ENCODE measurements around the gene MRC2.

The MRC2 gene

GRCh38 chr17:62704381-62704971 is 77.0 kb downstream of the MRC2 start:
- no peak for DNase-seq

GRCh38 chr17:62705156-62705777 is 77.8 kb downstream of the MRC2 start:
- no peak for DNase-seq

- DNase-seq, result no peak
Observed at GRCh38 chr17:62705778-62706597, 78.5 kb downstream of the MRC2 start.

- no peak for DNase-seq
Observed at GRCh38 chr17:62706598-62707424, 79.3 kb downstream of the MRC2 start.

- no peak for DNase-seq
Observed at GRCh38 chr17:62707425-62707739, 79.9 kb downstream of the MRC2 start.

- no peak for DNase-seq
Observed at GRCh38 chr17:62708587-62708986, 81.1 kb downstream of the MRC2 start.

- DNase-seq, result no peak
Observed at GRCh38 chr17:62712171-62712581, 84.7 kb downstream of the MRC2 start.

GRCh38 chr17:62713086-62713881 is 85.8 kb downstream of the MRC2 start:
- DNase-seq, result no peak

GRCh38 chr17:62714016-62714777 is 86.7 kb downstream of the MRC2 start:
- peak; percentile 81 for DNase-seq

GRCh38 chr17:62715882-62716390 is 88.5 kb downstream of the MRC2 start:
- no peak for DNase-seq

- DNase-seq, result no peak
Observed at GRCh38 chr17:62716834-62717588, 89.5 kb downstream of the MRC2 start.

GRCh38 chr17:62717589-62717855 is 90.1 kb downstream of the MRC2 start:
- no peak for DNase-seq

- DNase-seq, result no peak
Observed at GRCh38 chr17:62717889-62718288, 90.4 kb downstream of the MRC2 start.

- no peak for DNase-seq
Observed at GRCh38 chr17:62718429-62718828, 91.0 kb downstream of the MRC2 start.

GRCh38 chr17:62719586-62719985 is 92.1 kb downstream of the MRC2 start:
- DNase-seq, result no peak

- DNase-seq, result peak; percentile 22
Observed at GRCh38 chr17:62720126-62720850, 92.8 kb downstream of the MRC2 start.

GRCh38 chr17:62722625-62723024 is 95.2 kb downstream of the MRC2 start:
- DNase-seq, result no peak

GRCh38 chr17:62723842-62724241 is 96.4 kb downstream of the MRC2 start:
- DNase-seq, result no peak

GRCh38 chr17:62724398-62725146 is 97.1 kb downstream of the MRC2 start:
- DNase-seq, result no peak

Data from HCEC 1CT (cell line).